HG02840 (cell line): Measurements from ENCODE around the gene SNAP47.
"Not testable (repeated sequence)": the region's sequence is repeated elsewhere in the genome, so short reads cannot be mapped to it uniquely, and the experiment has no call there.

Source experiments
- ATAC-seq: cut with Tn5 transposase; IDR thresholded peaks from one replicate; pipeline ENCODE4 v1.9.1; 2021; ENCODE audit warnings: mild to moderate bottlenecking, moderate library complexity, moderate number of reproducible peaks; ENCODE audit not compliant: unreplicated experiment, low FRiP score

Gene SNAP47, protein sequence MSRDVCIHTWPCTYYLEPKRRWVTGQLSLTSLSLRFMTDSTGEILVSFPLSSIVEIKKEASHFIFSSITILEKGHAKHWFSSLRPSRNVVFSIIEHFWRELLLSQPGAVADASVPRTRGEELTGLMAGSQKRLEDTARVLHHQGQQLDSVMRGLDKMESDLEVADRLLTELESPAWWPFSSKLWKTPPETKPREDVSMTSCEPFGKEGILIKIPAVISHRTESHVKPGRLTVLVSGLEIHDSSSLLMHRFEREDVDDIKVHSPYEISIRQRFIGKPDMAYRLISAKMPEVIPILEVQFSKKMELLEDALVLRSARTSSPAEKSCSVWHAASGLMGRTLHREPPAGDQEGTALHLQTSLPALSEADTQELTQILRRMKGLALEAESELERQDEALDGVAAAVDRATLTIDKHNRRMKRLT

DNA sequence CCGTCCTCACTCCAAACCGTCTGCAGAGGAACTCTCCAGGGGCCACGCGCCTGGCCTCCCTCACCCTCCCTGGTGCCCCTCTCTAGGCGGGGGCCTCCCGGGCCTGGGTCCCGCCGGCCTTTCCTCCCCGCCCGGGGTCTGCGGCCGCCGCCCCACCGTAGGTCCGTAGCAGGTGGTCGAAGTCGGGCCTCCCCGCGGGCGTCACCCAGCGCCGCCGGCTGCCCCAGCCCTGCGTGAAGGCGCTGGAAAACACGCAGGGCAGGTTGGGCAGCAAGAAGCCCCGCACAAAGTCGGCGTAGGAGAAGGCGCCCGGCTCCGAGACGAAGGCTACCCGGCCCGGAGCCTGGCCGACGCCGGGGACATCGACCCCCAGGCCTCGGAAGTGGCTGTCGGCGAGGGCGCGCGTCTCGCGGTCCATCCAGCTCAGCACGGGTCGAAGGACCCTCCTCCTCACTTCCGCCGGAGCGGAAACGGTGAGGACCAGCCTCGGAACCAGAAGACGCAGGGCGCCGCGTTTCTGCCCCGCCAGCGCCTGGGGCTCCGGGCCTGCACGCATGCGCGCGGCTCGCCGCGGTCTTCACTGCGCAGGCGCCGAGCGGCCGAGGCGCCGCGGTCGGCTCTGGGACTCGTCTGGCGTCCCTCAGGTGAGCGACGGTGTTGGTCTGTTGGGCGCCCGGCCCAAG, at the start of gene SNAP47, which contains the start of gene JMJD4:
TSS of gene SNAP47 (plus strand) at position 580 of the 683 bp plus-strand sequence. CDS start 12,302 bp downstream, outside the sequence.
TSS of gene JMJD4 (minus strand) at position 447 of the 683 bp plus-strand sequence. CDS start at position 418, 29 bp downstream.
- peak; percentile 93 for ATAC-seq

DNA sequence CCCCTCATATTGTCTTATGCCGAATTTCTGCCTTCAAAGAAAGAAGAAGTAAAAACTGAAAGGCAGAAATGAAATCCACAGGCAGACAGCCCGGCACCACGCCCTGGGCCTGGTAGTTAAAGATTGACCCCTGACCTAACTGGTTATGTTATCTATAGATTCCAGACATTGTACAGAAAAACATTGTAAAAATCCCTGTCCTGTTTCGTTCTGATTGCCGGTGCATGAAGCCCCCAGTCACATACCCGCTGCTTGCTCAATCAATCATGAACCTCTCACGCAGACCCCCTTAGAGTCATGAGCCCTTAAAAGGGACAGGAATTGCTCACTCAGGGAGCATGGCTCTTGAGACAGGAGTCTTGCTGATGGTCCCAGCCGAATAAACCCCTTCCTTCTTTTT, 49.4 kb upstream of the SNAP47 start:
- ATAC-seq, result no peak

DNA sequence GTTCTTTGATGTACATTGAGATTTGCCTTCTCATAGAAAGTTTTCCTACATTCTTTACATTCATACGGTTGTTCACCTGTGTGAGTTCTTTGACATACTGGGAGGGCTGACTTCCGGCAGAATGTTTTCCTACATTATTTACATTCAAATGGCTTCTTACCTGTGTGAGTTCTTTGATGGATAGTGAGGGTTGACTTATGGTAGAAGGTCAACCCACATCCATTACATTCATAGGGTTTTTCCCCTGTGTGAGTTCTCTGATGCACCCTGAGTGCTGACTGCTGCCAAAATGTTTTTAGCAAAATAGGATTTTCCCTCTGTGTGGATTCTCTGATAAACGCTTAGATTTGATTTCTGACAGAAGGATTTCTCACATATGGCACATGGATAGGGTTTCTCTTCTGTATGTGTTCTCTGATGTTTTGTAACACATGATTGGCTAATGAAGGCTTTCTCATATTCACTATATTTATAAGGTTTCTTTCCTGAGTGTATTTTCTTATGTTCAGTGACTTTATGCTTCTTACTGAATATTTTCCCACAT, 37.8 kb upstream of the SNAP47 start:
- no peak for ATAC-seq

DNA sequence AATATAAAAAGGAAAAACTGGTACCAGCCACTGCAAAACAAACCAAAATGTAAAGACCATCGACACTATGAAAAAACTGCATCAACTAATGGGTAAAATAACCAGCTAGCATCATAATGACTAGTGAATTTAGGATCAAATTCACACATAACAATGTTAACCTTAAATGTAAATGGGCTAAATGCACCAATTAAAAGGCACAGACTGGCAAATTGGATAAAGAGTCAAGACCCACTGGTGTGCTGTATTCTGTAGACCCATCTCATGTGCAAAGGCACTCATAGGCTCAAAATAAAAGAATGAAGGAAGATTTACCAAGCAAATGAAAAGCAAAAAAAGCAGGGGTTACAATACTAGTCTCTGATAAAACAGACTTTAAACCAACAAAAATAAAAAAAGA, 33.6 kb upstream of the SNAP47 start:
- not testable (repeated sequence) for ATAC-seq

DNA sequence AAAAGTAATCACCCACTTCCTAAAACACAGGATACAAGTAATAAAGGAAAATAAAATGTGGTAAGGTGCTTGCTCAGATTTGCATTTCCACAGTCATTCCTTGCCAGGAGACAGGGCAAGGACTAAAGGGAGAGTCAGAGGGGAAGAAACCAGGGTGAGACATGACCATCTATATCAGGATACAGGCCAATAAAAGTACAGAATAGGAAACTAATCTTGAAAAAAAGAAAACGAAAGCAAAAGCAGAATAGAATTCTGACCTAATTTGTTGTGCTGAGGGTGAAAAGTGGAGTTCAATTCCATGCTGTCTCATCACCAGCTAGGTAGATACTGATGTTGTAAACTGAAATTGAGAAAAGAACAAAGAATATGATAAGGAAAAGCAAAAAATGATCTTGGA, 27.4 kb upstream of the SNAP47 start:
- ATAC-seq, result no peak

DNA sequence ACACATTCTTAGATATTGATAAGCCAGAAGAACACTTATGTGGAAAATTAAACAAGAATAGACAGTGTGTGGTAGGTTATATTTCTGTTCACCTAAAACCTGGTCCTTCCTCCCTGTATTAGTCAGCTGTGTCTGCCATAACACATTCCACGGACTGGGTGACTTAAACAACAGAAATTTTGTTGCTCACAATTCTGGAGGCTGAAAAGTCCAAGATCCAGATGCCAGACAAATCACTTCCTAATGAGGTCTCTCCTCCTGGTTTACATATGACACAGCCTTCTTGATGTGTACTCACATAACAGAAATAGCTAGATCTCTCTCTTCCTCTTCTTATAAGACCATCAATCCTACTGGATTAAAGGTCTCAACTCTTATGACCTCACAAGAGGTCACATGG, 25.8 kb upstream of the SNAP47 start:
- no peak for ATAC-seq

DNA sequence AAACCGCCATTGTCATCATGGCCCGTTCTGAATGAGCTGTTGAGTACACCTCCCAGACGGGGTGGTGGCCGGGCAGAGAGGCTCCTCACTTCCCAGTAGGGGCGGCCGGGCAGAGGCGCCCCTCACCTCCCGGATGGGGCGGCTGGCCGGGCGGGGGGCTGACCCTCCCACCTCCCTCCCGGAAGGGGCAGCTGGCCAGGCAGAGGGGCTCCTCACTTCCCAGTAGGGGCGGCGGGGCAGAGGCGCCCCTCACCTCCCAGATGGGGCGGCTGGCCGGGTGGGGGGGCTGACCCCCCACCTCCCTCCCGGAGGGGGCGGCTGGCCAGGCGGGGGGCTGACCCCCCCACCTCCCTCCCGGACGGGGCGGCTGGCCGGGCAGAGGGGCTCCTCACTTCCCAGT, 24.8 kb upstream of the SNAP47 start:
- ATAC-seq, result not testable (repeated sequence)

DNA sequence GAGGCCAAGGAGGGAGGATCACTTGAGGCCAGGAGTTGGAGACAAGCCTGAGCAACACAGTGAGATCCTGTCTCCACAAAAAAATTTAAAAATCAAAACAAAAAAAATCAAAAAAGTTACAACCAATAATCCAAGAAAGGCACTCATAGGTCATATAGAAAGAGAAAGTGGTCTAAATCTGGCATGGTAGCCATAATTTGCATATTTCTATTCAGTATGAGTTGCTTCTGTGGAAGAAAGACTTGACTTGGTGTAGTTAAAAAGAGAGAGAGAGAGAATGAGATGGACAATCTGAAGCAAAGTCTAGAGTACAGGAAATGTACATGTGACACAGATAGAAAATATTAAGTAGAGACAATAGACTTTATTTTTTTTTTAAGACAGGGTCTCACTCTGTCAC, 22.6 kb upstream of the SNAP47 start:
- no peak for ATAC-seq

DNA sequence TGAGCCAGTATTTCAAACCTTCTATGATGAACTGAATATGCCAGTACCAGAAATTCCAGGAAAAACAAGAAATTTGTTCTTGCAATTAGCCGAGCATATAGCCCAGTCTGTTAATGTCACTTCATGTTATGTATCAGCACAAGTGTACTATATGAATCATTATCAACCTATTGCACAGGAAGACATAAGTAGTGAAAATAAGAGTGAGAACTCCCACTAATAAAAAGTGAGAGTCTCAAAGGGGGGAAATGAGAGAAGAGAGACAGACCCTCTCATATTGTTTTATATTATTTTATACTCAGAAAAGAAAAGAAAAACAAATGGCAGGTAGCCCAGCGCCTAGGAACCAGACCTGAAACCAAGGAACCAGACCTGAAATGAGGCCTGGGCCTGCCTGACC, 16.3 kb upstream of the SNAP47 start:
- no peak for ATAC-seq

DNA sequence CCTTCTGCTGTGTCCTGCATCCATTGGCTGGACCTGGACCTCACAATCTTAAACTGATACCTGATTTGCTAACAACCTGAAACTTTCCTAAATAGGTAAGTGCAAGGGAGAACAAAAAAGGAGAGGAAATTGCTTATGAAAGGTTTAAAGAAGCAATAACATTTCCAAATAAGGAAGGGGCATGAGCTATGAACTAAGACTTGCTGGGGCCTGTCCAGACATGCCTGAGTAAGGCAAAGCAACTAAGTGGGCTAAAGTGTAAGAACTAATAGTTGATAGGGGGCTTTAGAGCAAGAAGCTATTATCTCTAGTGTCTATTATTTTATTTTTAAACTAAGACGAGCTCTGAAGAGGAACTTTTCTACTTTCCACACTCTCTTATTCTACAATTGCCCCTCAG, 11.8 kb upstream of the SNAP47 start:
- ATAC-seq, result no peak

DNA sequence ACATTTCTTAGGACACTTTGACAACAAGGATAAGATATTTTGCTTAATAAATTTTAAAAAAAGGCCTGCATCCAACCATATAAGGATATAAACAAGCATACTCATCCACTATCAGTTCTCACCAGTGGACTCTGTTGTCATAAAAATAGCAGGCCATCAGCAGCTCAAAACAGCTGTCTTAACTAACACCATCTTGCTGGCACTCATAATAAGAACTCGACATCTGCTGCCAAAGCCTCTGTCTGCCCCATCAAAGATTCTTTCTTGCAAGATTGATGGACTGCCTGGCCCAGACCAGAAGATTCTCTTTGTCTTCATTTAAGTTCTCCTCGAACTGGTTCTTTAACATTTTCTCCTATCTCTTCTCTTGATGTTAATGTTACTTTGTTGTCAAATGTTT, 10.2 kb upstream of the SNAP47 start:
- ATAC-seq, result no peak

DNA sequence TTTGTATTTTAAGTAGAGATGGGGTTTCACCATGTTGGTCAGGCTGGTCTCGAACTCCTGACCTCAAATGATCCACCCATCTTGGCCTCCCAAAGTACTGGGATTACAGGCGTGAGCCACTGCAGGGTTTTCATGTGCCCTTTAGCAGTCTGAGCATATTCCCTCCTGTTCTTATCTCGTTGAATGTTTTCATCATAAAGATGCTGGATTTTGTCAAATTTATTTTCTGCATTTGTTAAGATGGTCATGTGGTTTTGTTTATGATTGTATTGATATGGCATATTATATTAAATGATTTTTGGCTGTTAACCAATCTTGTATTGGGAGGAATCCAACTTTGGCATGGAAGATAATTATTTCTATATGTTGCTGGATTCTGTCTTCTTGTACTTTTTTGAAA, 8.9 kb upstream of the SNAP47 start:
- ATAC-seq, result no peak

DNA sequence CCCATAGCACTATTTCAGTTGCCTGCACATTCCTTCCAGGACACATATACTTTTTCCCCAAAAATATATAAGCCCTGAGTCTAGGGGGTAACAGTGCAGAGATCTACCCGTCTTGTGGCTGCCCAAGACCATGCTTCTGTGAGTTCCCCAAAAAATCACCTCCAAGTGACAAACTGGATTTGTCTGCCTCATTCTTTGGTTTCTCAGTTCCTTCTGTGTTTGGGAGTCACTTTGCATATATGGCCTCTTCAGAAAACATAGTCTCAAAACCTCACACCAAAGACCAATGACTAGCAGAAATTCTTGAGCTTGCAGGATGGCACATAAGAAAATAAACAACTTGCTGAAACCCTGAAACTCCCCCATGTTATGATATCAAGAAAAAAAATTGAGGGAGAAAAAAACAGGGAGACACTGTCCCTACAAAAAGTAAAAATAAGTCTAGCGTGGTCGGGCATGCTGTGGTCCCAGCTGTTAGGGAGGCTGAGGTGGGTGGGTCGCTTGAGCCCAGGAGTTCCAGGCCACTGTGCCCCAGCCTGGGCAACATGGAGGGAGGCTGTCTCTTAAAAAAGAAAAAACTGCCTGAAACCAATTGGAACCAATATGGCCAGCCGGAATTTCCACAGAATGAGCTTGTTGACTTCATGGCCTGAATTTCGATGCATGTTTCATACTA, 8.2 kb upstream of the SNAP47 start:
- no peak for ATAC-seq

DNA sequence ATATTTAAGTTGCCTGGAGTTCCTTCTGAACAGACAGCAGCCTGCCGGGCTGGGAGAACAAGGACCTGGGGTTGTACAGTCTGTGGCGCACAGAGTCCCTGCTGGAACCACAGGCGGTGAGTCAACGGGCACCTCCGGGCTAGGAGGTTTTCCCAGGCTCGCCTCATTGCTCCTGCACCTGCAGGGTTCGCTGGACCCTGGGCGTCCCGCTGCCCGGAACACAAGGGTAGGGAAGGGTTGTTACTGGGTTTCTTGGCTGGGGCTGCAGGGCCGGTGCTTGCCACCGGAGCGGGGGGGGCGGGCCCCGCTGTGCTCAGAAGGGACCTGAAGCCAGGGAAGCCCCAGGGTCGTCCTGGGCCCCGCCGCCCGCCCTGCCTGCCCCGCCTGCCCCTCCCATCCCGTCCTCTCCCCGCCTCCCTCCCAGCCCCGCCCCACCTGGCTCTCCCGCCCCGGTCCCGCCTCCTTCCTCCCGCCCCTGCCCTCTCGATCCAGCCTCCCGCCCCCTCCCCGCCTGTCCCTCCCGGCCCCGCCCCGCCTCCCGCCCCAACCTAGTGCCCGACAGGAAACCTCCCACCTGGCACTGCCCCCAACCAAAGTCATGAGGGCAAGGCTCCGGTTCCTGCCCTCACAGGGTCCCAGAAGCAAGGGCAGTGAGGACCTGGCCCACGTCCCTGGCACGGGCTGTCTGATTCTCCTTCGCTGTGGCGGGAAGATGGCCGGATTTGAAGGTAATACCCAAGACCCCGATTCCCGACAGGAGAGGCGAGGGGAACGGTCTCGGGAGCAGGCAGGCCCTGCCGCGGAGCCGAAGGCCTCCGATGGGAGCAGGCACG, 7.0 kb upstream of the SNAP47 start:
- ATAC-seq, result no peak

DNA sequence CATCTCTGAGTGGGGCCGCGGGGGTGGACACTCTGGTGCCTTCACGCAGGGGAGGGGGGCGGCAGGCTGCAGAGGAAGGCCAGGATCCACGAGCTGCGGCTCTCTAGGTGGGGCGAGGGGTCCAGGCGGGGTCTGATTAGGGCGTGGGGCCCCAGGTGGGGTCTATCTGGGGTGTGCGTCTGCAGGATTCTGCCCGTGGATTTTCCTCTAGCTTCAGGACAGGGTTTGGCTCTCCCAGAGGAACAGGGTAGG, 6.4 kb upstream of the SNAP47 start:
- no peak for ATAC-seq

DNA sequence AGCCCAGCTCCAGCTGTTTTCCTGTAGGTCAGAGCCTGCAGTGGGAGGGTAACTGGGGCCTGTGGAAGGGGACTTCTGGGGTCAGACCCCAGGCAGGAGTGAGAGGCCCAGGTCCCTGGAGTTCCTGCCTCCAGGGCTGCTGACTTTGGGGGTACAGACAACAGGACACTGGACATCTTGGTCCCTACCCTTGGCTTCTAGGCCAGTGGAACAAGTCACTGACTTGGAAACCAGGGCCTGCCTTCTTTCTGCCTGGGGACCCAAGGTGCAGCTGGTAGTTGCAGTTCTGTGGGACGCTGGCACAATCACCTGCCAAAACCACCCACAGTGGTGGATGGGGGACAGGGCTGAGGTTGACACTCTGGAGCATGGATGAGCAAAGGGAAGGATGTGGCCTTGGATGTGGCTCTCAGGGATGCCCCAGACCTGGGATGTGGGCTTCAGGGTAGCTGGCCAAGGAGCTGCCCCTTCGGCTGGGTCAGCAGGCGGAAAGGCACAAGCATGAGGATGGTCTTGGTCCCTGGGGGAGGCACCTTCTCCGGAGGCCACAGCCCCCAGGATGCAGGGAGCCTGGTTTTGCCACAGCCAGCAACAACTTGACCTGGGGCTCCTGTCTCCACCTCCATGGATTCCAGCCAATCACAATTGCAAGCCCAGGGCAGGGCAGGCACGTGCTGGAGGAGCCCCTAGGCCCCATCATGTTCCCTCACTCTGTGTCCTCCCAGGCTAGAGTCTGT, 5.9 kb upstream of the SNAP47 start:
- ATAC-seq, result no peak

DNA sequence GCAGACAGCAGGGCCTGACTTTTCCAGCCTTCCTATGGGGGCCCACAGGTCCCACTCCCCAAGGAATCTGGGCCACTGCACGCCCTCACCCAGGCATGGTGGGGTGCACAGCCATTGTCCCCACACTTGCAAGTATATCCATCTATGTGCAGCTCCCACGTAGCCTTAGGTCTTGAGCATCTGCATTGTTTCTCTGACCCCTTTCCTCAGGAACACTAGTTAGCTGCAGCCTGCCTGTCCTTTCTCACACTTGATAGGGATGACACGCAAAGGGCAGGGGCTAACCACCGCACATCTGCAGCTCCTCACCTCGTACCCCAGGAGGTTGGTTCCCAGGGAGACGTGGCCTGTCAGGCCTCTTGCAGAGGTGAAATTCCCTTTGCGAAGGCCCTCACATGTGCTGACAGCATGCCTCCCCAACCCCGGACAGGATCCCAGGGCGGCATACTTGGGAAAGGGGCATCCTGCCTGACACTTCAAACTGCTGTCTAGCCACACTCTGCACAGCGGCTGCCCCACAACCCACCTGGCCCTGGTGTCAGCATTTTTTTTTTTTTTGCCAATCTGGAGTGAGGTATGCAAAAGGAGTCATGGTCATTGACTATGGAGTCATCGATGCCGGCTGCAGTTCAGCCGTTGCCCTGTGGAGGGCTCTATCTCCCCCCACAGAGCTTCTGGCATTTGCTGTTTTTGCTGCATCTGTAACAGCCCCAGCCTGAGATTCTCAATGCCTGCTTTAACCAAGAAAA, 5.2 kb upstream of the SNAP47 start:
- ATAC-seq, result no peak

DNA sequence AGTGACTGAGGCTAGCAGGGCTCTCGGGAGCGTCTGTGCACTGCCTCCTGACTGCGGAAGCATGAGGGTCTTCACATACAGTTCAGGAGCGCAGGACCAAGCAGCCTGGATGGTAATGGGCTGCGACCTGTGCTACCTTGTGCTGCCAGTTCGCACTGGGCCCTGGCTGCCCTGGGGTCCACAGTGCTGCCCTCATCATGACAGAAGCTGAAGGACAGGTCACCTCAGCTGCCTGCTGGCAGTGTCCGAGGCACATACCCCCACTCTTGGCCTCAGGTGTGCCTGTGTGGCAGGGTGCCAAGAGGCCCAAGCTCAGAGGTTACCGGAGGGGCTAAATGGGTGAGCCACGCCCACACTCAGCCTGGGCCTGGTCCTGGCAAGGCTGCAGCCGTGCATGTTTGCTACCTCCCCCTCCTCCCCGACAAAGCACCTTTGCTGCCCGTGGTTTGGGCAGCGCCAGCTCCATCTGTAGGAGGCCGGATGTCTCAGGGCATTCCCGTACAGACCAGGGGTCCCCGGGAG, 4.5 kb upstream of the SNAP47 start:
- ATAC-seq, result no peak

DNA sequence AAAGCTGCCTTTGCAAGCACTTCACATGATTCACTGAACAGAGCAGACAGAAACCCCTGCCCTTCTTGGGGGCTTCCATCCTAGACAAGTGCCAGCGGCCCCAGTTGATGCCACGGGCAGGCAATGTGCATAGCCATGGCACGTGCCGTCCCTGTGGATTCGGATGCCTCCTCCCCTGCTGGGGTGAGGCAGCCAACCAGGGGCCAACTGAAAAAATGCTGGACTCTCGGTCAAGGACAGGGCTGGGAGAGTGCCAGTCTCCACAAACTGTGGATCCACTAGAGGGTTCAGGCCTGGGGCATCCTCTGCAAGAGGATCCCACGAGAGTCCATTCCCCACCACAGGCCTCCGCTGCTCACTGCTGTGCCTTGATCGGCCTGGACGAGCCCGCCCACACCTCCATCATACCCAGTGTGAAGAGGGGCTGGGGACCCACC, 4.0 kb upstream of the SNAP47 start:
- ATAC-seq, result no peak
